Kidney tubule cell (primary cell): ENCODE results near the gene CRTC1.
A peak's percentile ranks its signal among the peaks of the same experiment; 100 is the strongest.

Experiments used
- DNase-seq: peaks from one replicate; pipeline ENCODE4 v3.0.0-alpha.2; 2018; ENCODE audit warnings: low spot score

The CRTC1 gene

GRCh38 chr19:18683109-18683957 is at the start of gene CRTC1:
CRTC1 (plus strand) TSS chr19:18683680; CDS start chr19:18683703, 23 bp downstream.
- peak; percentile 91 for DNase-seq

GRCh38 chr19:18634612-18635297 is 48.7 kb upstream of the CRTC1 start:
- DNase-seq, result no peak

- no peak for DNase-seq
Observed at GRCh38 chr19:18635831-18636182, 47.7 kb upstream of the CRTC1 start.

GRCh38 chr19:18636183-18636968 is 47.1 kb upstream of the CRTC1 start:
- DNase-seq, result peak; percentile 96

- no peak for DNase-seq
Observed at GRCh38 chr19:18636969-18637629, 46.4 kb upstream of the CRTC1 start, which contains the start of gene KLHL26. KLHL26 (plus strand) TSS chr19:18637028; CDS start chr19:18637055, 27 bp downstream.

- DNase-seq, result peak; percentile 61
Observed at GRCh38 chr19:18637673-18638630, 45.5 kb upstream of the CRTC1 start.

GRCh38 chr19:18639706-18640243 is 43.7 kb upstream of the CRTC1 start:
- no peak for DNase-seq

GRCh38 chr19:18644196-18645034 is 39.1 kb upstream of the CRTC1 start:
- DNase-seq, result peak; percentile 33

- no peak for DNase-seq
Observed at GRCh38 chr19:18645035-18645511, 38.4 kb upstream of the CRTC1 start.

GRCh38 chr19:18646535-18647370 is 36.7 kb upstream of the CRTC1 start:
- no peak for DNase-seq

GRCh38 chr19:18647371-18647767 is 36.1 kb upstream of the CRTC1 start:
- DNase-seq, result no peak

- no peak for DNase-seq
Observed at GRCh38 chr19:18647807-18648206, 35.7 kb upstream of the CRTC1 start.

- no peak for DNase-seq
Observed at GRCh38 chr19:18648973-18649315, 34.5 kb upstream of the CRTC1 start.

- no peak for DNase-seq
Observed at GRCh38 chr19:18649371-18650020, 34.0 kb upstream of the CRTC1 start.

GRCh38 chr19:18650021-18650390 is 33.5 kb upstream of the CRTC1 start:
- DNase-seq, result no peak

- DNase-seq, result no peak
Observed at GRCh38 chr19:18650468-18651041, 32.9 kb upstream of the CRTC1 start.

- DNase-seq, result no peak
Observed at GRCh38 chr19:18651300-18651699, 32.2 kb upstream of the CRTC1 start.

GRCh38 chr19:18651733-18652132 is 31.7 kb upstream of the CRTC1 start:
- DNase-seq, result no peak
